GM19395 (cell line): Measurements from ENCODE around the gene LRFN2.

Experiments used
- ATAC-seq: cut with Tn5 transposase; IDR thresholded peaks from one replicate; pipeline ENCODE4 v1.9.1; 2021; ENCODE audit warnings: mild to moderate bottlenecking, moderate library complexity; ENCODE audit not compliant: unreplicated experiment

The LRFN2 gene

DNA sequence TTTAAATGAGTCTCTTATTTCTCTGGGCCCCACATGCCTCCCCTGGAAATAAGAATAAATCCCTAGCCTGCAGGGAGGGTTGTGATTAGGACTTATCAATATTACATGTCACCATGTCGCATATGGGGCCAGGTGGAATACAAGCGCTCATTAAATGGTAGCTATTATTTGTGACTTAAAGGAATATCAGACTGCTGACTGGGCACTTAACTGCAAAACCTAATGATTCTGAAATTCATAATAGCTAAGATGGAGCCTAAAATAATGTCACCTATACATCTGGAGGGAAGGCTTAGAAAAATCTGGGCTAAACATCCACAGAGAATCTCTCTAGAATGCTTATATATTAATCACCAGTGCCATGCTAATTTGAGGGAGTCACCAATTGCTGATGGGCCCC, 106.5 kb downstream of the LRFN2 start:
- no peak for ATAC-seq

- no peak for ATAC-seq
Observed at GRCh38 chr6:40479706-40480105, 107.5 kb downstream of the LRFN2 start.

- no peak for ATAC-seq
Observed at GRCh38 chr6:40477246-40478126, 109.7 kb downstream of the LRFN2 start.

DNA sequence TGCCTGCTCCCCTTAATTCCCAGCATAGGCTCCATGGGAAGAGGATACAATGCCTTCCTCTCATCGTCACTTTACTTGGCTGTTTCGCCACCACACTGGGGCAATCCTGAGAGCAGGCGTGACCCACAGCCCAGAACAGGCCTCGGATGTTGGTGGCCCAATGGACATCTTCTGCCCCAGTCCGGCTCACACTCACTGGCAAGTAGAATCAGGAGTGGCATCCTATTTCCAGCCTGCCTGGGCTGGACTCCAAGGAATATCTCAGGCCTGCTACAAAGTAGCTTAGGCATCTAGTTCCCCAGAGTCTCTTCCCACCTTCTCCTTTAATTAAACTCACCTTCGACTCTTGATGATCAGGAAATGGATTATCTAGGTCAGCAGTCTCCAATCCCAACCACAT, 110.5 kb downstream of the LRFN2 start:
- no peak for ATAC-seq

GRCh38 chr6:40474937-40475336, 112.2 kb downstream of the LRFN2 start:
- no peak for ATAC-seq

DNA sequence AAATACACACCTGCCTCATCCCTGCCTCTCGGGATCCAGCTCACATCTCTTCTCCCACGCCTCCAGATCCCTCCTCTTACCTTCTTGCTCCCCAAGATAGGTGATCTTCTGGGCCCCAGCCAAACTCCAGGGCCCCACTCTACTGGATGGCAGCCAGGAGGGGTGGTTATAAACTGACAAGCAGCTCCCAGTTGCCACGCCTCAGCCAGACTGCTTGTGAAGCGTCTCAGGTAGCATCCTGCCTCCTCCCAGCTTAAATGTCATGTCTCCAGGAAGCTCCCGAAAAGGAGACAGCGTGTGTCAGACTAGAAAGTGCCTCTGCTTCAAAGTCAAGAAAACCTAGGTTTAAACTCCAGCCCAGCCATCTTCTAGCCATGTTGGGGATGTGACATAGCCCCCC, 114.1 kb downstream of the LRFN2 start:
- no peak for ATAC-seq

DNA sequence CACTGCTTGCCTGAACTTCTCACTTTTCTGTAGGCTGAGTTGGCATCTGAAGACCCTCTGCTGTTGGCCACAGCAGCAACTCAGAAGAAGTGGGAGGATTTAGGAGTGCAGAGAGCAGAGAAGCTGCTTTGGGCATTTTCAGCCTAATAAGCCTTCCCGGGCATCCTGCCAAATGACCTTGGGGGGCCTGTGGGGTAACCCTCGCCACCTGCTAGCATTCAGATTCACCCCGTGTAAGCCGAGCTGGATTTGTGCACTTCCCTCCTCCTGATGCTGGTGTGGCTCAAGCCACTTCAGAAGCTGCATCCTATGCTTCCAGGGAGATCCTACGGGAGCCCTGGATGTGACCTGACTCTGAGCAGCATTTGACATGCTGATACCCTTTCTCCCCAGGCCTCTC, 114.8 kb downstream of the LRFN2 start:
- ATAC-seq: no peak

GRCh38 chr6:40471243-40471642, 115.9 kb downstream of the LRFN2 start:
- ATAC-seq: no peak

GRCh38 chr6:40469323-40469722, 117.8 kb downstream of the LRFN2 start:
- ATAC-seq: no peak

- no peak for ATAC-seq
Observed at GRCh38 chr6:40466986-40467539, 120.1 kb downstream of the LRFN2 start.

- ATAC-seq: no peak
Observed at GRCh38 chr6:40461643-40462042, 125.5 kb downstream of the LRFN2 start.

GRCh38 chr6:40460380-40460779, 126.8 kb downstream of the LRFN2 start:
- ATAC-seq: no peak

- no peak for ATAC-seq
Observed at GRCh38 chr6:40457261-40457660, 129.9 kb downstream of the LRFN2 start.

DNA sequence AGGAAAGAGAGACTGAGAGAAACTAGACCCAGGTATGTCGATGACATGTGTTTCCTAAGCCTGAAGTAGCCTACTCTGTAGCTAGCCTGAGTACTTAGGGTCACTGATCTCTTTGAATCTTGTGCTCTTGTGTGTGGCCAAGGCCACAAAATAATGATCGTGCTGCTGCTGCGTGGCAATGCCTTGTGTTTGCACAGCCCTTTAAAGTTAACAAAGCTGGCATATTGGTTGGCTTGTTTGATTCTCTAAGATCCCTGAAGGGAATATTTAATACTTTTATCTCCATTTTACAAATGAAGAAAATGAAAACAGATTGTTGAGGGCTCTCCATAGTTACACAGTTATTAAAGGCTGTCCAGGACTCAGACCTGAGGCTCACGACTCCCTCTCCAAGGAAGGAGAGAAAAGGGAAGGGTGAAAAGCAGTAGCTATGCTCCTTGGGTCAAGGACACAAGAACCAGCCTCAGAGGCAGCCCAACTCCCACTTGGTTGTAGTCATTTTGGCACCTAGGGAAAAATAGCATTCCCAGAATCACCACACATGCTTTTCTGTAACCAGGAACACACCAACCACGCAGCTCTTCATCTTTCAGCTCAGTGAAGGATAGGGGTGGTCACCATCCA, 130.7 kb downstream of the LRFN2 start:
- ATAC-seq: no peak

DNA sequence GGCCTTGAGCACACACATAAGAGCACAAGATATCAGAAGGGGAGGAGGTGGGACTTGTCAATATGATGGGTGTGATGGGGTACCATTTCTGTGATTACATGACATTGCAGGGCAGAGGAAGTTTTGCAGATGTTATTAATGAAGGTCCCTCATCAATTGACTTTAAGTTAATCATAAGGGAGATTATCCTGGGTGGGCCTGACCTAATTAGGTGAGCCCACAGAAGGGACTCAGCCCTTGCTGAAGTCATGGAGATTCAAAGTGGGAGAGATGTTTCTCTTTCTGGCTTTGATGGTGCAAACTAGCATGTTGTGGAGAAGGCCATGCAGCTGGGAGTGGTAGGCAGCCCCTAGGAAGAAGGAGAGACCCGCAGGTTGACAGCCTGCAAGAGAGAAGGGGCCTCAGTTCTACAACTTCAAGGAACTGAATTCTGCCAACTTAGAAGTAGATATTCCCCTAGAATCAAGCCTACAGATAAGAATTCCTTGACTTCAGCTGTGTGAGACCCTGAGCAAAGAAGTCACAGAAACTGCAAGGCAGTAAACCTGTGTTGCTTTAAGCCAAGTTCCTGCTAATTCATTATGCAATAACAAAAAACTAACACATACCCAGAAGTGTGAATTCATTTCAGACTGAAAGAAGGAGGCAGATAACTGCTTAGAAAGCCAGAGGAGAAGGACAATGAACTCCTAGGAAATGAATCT, 131.3 kb downstream of the LRFN2 start:
- ATAC-seq: no peak

DNA sequence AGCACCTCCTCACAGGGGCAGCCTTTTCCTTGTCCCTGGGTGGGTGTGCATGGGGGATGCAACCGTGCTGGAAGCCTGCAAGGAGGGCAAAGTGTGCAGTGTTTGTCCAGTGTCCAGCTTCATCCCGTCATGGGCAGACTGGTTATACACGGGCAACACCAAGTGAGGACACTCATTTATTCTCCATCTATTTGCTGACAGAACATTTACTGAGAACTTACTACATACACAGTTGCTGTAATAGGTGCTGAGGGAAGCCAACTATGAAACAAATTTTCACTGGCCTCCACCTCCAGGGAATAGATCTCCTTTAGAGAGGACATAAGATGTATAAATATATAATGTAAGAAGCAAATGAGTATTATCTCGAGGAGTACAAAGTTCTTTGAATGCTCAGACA, 136.7 kb downstream of the LRFN2 start:
- ATAC-seq: no peak

- no peak for ATAC-seq
Observed at GRCh38 chr6:40444811-40445210, 142.4 kb downstream of the LRFN2 start.

DNA sequence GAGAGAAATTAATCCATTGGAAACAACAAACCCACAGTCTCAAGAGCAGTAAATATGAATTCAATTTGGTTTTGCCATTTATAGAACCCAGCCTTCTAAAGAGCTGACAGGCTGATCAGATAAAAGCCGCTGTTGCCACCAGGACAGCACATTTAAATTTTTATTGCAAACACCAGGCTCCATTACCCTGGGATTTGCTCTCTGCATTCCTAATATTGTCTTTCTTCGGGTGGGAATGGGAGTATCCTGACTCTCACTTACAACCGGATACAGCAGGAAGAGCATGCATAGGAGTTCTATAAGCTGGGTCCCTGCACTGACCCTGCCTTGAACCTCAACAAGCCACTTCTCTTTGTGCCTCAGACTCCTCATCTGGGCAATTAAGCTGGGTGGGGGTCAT, 142.9 kb downstream of the LRFN2 start:
- ATAC-seq: no peak

- ATAC-seq: no peak
Observed at GRCh38 chr6:40443842-40444241, 143.3 kb downstream of the LRFN2 start.

GRCh38 chr6:40442591-40442990, 144.6 kb downstream of the LRFN2 start:
- ATAC-seq: no peak

DNA sequence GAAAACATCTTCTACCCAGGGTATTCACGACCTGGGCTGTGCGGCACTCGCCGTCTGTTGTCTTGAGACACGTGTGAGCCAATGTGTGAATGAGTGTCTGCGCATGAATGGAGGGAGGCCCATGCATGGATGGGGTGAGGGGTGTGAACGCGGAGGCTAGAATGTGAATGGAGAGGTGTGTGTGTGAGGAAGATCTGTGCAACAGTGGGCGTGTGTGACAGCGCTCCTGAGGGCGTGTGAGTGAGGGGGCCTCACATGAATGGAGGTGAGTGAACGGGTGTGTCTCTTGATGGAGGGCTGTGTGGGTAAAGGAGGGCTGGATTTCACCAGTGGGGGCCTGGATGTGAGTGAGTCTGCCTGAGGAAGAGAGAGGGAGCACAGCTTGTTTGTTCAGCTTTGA, 146.0 kb downstream of the LRFN2 start:
- no peak for ATAC-seq

DNA sequence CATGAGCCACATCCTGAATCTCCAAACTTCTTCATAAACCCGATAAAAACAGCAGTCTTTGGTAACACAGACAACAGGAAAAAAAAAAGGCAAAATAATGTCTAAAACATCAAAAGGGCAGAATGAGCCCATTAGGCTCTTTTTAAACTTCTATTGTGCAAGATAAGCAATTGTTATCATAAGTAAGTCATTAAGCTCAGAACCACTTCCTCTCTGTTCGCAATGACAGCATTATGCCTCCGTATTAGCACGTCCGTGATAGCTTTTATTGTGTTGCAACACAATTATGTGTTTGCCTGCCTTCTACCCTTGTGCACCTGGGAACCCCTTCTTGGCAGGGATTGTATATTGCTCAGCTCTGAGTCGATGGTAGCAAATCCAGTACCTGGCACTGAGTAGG, 147.1 kb downstream of the LRFN2 start:
- ATAC-seq: no peak
